ENCODE measurements around the gene ELOA2. TPM values are rescaled to one million over a fixed set of nuclear protein-coding genes. Genes with fewer than 3 reads are reported as not detected.

ELOA2 gene
- total and polyA plus RNA-seq, 2 donors (not counting 1 experiment from before 2014, with no cell fraction given): not detected

Other genes starting within 250 kb of the ELOA2 start
- 12.8 and 14.4 TPM in 2 replicates for gene PIAS2, start 118.1 kb downstream of the ELOA2 start, total RNA-seq
- gene PIAS2, start 118.1 kb downstream of the ELOA2 start, polyA plus RNA-seq: 22.1 and 23.1 TPM in 2 replicates
- gene KATNAL2, start 118.0 kb downstream of the ELOA2 start, total RNA-seq: 3.8 and 4.6 TPM in 2 replicates
- gene KATNAL2, start 118.0 kb downstream of the ELOA2 start, polyA plus RNA-seq: 1.5 and 1.8 TPM in 2 replicates
- gene HDHD2, start 114.9 kb upstream of the ELOA2 start, total RNA-seq: 15.0 and 15.7 TPM in 2 replicates
- 9.8 and 14.2 TPM in 2 replicates for gene HDHD2, start 114.9 kb upstream of the ELOA2 start, polyA plus RNA-seq
- 26.2 and 47.9 TPM in 2 replicates for gene IER3IP1, start 140.7 kb upstream of the ELOA2 start, total RNA-seq
- 22.1 and 26.2 TPM in 2 replicates for gene IER3IP1, start 140.7 kb upstream of the ELOA2 start, polyA plus RNA-seq
- gene SKOR2, start 216.0 kb upstream of the ELOA2 start, total RNA-seq: not detected in 2 replicates
- gene SKOR2, start 216.0 kb upstream of the ELOA2 start, polyA plus RNA-seq: not detected in 2 replicates